ENCODE results near the gene RAB11FIP2.

RAB11FIP2 gene

GRCh38 chr10:118042336-118042735 is 4.4 kb downstream of the RAB11FIP2 start (continued):
- TF ChIP-seq ZSCAN30 (tag by site-specific recombination; IDR thresholded peaks at IDR 0.05): no peak

- Histone ChIP-seq H3K4me1 (ENCODE audit: control insufficient read depth, insufficient read depth, low read length) (peaks cover 40% of the 10 kb centered on the region), H3K4me3 (ENCODE audit: low read depth, low read length) (no peak overlapping the region), H3K36me3 (ENCODE audit: control insufficient read depth in 2 of 2, insufficient read depth in 1 of 2, low read length in 2 of 2) (peaks cover 0 to 6% of the 10 kb centered on the region in 2 experiments; a peak in 1 of 3 replicates), H3K9me3 (ENCODE audit: control insufficient read depth, insufficient read depth, low read depth, low read length) (no peaks in the 10 kb centered on the region), H3K27ac (ENCODE audit: extremely low read depth, low read depth, low read length) (no peak overlapping the region)
- ChIA-PET POLR2A (no interaction called here), CTCF (interaction anchor here (0.5 to 1.5 kb wide), 2 partner anchors 218 to 1655 kb away, joined by 3 read pairs; no protein-coding TSS in a partner anchor)
- 0 out of 2 replicates have a peak, but pooled peaks have one; percentile 14 for TF ChIP-seq ZNF449 (tag by site-specific recombination; IDR thresholded peaks at IDR 0.05)
- no peak for TF ChIP-seq ZNF510 (tag by site-specific recombination; IDR thresholded peaks at IDR 0.05; ENCODE audit: insufficient replicate concordance)
- no peak for TF ChIP-seq FEZF1 (tag by site-specific recombination; IDR thresholded peaks at IDR 0.05)
- no peak for TF ChIP-seq ZNF76 (tag by site-specific recombination; IDR thresholded peaks at IDR 0.05; ENCODE audit: borderline replicate concordance, low read depth)
Measured at GRCh38 chr10:118041316-118041715, 5.4 kb downstream of the RAB11FIP2 start.

GRCh38 chr10:118036281-118036875 is 10.4 kb downstream of the RAB11FIP2 start:
- H3K4me3 ChIP-seq (ENCODE audit: low read depth, low read length): no peak overlapping the region
- peaks cover 32% of the 10 kb centered on the region for H3K4me1 ChIP-seq (ENCODE audit: control insufficient read depth, insufficient read depth, low read length)
- no peak overlapping the region for H3K27ac ChIP-seq (ENCODE audit: extremely low read depth, low read depth, low read length)
- H3K36me3 ChIP-seq (ENCODE audit: control insufficient read depth in 2 of 2, insufficient read depth in 1 of 2, low read length in 2 of 2): peaks cover 0 to 24% of the 10 kb centered on the region in 2 experiments; a peak in 1 of 3 replicates
- POLR2A ChIA-PET: no interaction called here
- CTCF ChIA-PET: no interaction called here
- TF ChIP-seq ZNF335 (tag by site-specific recombination; conservative IDR thresholded peaks at IDR 0.05) (no peak), PRDM6 (tag by site-specific recombination; IDR thresholded peaks at IDR 0.05) (peak; percentile 76; the same call in 1 of the 2 replicates)
- no peaks in the 10 kb centered on the region for H3K9me3 ChIP-seq (ENCODE audit: control insufficient read depth, insufficient read depth, low read depth, low read length)

GRCh38 chr10:118035354-118036005 is 11.3 kb downstream of the RAB11FIP2 start:
- ChIA-PET POLR2A (interaction anchor here (1.1 kb wide), 1 partner anchor 11 kb away, joined by 3 read pairs; the partner anchor contains the start of gene RAB11FIP2), CTCF (no interaction called here)
- Histone ChIP-seq H3K36me3 (ENCODE audit: control insufficient read depth in 2 of 2, insufficient read depth in 1 of 2, low read length in 2 of 2) (peaks cover 0 to 24% of the 10 kb centered on the region in 2 experiments; a peak in 1 of 3 replicates), H3K27ac (ENCODE audit: extremely low read depth, low read depth, low read length) (no peak overlapping the region), H3K4me1 (ENCODE audit: control insufficient read depth, insufficient read depth, low read length) (peaks cover 26% of the 10 kb centered on the region), H3K9me3 (ENCODE audit: control insufficient read depth, insufficient read depth, low read depth, low read length) (no peaks in the 10 kb centered on the region), H3K4me3 (ENCODE audit: low read depth, low read length) (no peak overlapping the region)
- peak; percentile 81 for TF ChIP-seq PRDM4 (tag by site-specific recombination; IDR thresholded peaks at IDR 0.05)
- no peak for TF ChIP-seq SP3 (tag by site-specific recombination; IDR thresholded peaks at IDR 0.05)
